Cardiac muscle cell (in vitro differentiated cells and primary cell): ENCODE data around the gene CPNE9. TPM values are rescaled to one million over a fixed set of nuclear protein-coding genes. Genes with fewer than 3 reads are reported as not detected.

Experiments
- DNase-seq, 2 donors: peaks; one replicate each; pipeline versions ENCODE4 v3.0.0 to v3.0.0-alpha.2; 2010 to 2017; ENCODE audit warnings: low read depth in 1 of 2, low spot score in 1 of 2
- H3K27ac ChIP-seq: fragments of 200-600 bp; sonication (generic); 2 replicates; pipeline ENCODE4 v1.5.1; 2016
- H3K27me3 ChIP-seq: fragments of 200-600 bp; sonication (generic); 2 replicates; pipeline ENCODE4 v1.6.0; 2016; ENCODE audit warnings: control low read depth
- H3K36me3 ChIP-seq: fragments of 200-600 bp; sonication (generic); 2 replicates; pipeline ENCODE4 v1.5.1; 2016; ENCODE audit warnings: control low read depth
- H3K4me1 ChIP-seq: fragments of 200-600 bp; sonication (generic); 2 replicates; pipeline ENCODE4 v1.8.1; 2017; ENCODE audit warnings: low read depth, mild to moderate bottlenecking, mixed run types
- H3K4me3 ChIP-seq: fragments of 200-600 bp; sonication (generic); 2 replicates; pipeline ENCODE4 v1.5.1; 2016; ENCODE audit warnings: mild to moderate bottlenecking
- H3K9me3 ChIP-seq: fragments of 200-600 bp; sonication (generic); 2 replicates; pipeline ENCODE4 v1.5.1; 2017; ENCODE audit warnings: low read depth, mild to moderate bottlenecking, control low read depth
- polyA plus RNA-seq: library from polyadenylated mRNA; unstranded; fragments of >200 nt; fragmentation: Nextera tagmentation; extraction: Ambion mirVana; gene quantifications from 2 replicates; pipeline ENCODE4 v1.2.1, GENCODE V29; 2016
- total RNA-seq: library from RNA; depleted of rRNA; stranded (reverse); fragments of >200 nt; gene quantifications from 2 replicates; pipeline ENCODE4 v1.2.3, GENCODE V29; 2016
- TF ChIP-seq, protein P1 (sequence below): IDR thresholded peaks from 2 replicates; pipeline ENCODE4 v1.5.1; 2012; ENCODE audit warnings: low read depth, mild to moderate bottlenecking, low read length

The CPNE9 gene
- total and polyA plus RNA-seq, 2 experiments from 2014 or later, result 0.06 TPM; not detected in 1

DNA sequence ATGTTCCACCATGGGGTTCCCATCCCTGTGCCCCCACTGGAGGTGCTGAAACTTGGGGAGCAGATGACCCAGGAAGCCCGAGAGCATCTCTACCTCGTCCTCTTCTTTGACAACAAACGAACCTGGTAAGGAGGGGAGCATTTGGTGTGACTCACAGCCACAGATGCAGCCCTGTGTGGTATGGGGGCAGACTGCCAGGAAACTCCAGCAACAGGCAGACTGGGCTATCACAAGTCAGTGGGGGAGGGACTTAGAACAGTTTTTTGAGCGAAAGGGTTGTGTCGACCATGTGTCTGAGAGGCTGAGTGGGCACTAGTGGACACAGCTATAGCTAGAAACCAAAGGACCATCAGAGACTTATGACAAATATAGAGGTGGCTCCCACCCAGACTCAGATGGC, 42.7 kb downstream of the CPNE9 start:
- peaks cover 5% of the 10 kb centered on the region for H3K4me1 ChIP-seq
- H3K4me3 ChIP-seq, result no peak overlapping the region
- H3K27ac ChIP-seq, result no peak overlapping the region
- H3K27me3 ChIP-seq, result no peaks in the 10 kb centered on the region
- no peaks in the 10 kb centered on the region for H3K9me3 ChIP-seq
- DNase-seq, result peak in 1 of 2 donors; percentile 94
- H3K36me3 ChIP-seq, result peaks cover 50% of the 10 kb centered on the region
- TF ChIP-seq, protein P1, sequence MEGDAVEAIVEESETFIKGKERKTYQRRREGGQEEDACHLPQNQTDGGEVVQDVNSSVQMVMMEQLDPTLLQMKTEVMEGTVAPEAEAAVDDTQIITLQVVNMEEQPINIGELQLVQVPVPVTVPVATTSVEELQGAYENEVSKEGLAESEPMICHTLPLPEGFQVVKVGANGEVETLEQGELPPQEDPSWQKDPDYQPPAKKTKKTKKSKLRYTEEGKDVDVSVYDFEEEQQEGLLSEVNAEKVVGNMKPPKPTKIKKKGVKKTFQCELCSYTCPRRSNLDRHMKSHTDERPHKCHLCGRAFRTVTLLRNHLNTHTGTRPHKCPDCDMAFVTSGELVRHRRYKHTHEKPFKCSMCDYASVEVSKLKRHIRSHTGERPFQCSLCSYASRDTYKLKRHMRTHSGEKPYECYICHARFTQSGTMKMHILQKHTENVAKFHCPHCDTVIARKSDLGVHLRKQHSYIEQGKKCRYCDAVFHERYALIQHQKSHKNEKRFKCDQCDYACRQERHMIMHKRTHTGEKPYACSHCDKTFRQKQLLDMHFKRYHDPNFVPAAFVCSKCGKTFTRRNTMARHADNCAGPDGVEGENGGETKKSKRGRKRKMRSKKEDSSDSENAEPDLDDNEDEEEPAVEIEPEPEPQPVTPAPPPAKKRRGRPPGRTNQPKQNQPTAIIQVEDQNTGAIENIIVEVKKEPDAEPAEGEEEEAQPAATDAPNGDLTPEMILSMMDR, result no peak

DNA sequence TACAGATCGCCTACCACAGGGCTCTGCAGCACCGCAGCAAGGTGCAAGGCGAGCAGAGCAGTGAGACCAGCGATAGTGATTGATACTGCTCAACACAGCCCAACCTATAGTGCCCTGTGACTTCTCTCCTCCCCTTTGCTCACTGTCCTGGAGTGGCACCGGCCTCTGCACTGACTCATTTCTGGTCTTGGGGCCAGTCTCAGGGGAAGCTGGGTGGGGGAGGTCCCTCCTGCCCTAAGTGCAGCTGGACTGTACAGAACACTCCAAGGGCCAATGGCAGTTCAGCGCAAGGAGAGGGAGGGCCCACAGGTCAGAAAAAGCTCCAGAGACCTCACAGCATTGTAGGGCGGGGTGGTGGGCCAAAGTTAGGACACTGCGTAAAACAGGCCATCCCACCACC, 43.6 kb downstream of the CPNE9 start:
- no peak overlapping the region for H3K27ac ChIP-seq
- H3K4me3 ChIP-seq, result no peak overlapping the region
- no peaks in the 10 kb centered on the region for H3K27me3 ChIP-seq
- H3K9me3 ChIP-seq, result no peaks in the 10 kb centered on the region
- DNase-seq, result peak in 1 of 2 donors; percentile 55
- peaks cover 49% of the 10 kb centered on the region for H3K36me3 ChIP-seq
- peaks cover 5% of the 10 kb centered on the region for H3K4me1 ChIP-seq
- TF ChIP-seq, protein P1, result no peak

DNA sequence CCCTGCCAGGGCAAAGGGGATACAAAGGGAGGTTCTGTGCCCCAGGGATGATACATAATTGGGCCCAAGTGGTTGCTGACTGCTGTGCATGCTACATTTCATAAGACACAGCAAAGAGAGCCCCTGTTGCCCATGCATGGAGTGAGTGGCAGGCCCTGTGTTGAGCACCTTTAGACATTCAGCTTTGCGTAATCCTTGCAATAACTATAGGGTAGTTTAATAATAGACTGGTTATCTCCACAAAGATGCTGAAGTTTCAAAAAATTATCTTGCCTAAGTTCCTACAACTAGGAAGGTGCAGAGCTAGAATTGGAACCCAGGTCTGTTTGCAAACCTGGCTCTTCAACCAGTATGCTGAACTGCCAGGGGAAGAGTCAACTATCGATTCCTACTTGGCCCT, 44.4 kb downstream of the CPNE9 start:
- peaks cover 5% of the 10 kb centered on the region for H3K4me1 ChIP-seq
- no peak for DNase-seq
- no peaks in the 10 kb centered on the region for H3K27me3 ChIP-seq
- peaks cover 42% of the 10 kb centered on the region for H3K36me3 ChIP-seq
- no peak overlapping the region for H3K4me3 ChIP-seq
- TF ChIP-seq, protein P1, result no peak
- H3K27ac ChIP-seq, result no peak overlapping the region
- H3K9me3 ChIP-seq, result no peaks in the 10 kb centered on the region

DNA sequence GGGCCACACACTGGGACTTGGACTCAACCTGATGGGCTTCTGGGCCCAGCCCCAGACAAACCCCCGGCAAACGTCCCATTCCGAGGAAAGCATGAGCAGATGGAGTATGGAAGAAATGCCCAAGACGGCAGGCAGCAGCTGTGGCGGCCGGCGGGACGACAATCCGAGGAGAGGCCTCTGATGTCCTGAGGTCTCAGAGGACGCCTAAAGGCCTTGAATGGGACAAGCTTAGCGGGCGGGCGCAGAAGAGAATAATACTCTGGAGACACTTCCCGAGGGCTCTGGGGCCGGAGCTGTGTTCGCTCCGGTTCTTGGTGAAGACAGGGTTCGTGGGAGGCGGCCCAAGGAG, 45.6 kb downstream of the CPNE9 start:
- Histone ChIP-seq H3K4me1 (peaks cover 5% of the 10 kb centered on the region), H3K36me3 (peaks cover 31% of the 10 kb centered on the region), H3K27ac (peak overlapping the region; percentile 79), H3K4me3 (peak overlapping the region; percentile 44), H3K9me3 (no peaks in the 10 kb centered on the region), H3K27me3 (no peaks in the 10 kb centered on the region)
- DNase-seq, result no peak
- TF ChIP-seq, protein P1, result no peak

DNA sequence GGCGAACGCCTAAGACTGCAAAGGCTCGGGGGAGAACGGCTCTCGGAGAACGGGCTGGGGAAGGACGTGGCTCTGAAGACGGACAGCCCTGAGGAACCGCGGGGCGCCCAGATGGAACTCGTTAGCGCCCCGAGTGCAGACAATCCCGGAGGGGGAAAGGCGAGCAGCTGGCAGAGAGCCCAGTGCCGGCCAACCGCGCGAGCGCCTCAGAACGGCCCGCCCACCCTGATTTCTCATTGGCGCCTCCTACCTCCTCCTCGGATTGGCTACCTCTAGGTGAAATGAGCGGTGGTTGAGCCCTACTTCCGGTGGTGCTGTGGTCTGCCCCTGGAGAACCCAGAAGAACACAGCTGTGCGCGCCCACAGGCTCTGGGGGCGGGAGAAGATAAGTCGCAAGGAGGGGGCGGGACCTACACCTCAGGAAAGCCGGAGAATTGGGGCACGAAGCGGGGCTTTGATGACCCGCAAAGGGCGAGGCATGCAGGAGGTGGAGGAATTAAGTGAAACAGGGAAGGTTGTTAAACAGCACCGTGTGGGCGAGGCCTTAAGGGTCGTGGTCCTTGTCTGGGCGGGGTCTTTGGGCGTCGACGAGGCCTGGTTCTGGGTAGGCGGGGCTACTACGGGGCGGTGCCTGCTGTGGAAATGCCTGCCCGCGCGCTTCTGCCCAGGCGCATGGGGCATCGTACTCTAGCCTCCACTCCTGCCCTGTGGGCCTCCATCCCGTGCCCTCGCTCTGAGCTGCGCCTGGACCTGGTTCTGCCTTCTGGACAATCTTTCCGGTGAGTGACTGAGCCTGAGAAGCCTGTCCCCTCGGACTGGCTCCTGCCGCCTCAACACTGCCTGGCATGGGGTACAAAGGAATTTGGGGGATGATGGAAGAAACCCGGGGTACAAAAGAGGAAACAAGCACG, 46.3 kb downstream of the CPNE9 start, which contains the start of gene OGG1:
Gene OGG1, plus strand, starts transcription at position 308 of the 911 bp plus-strand sequence. Its CDS starts 335 bp downstream, at position 643.
- TF ChIP-seq, protein P1, result no peak
- DNase-seq, result peak; percentile 98 to 99
- H3K27ac ChIP-seq, result peak within 1 kb of the TSS; percentile 79
- no peaks in the 10 kb centered on the region for H3K27me3 ChIP-seq
- peaks cover 5% of the 10 kb centered on the region for H3K4me1 ChIP-seq
- peak within 1 kb of the TSS; percentile 44 for H3K4me3 ChIP-seq
- H3K9me3 ChIP-seq, result no peaks in the 10 kb centered on the region
- peaks cover 28% of the 10 kb centered on the region for H3K36me3 ChIP-seq
